Measurements from ENCODE around the gene MYO3A.
"Not testable (repeated sequence)": the region's sequence is repeated elsewhere in the genome, so short reads cannot be mapped to it uniquely, and the experiment has no call there.

MYO3A gene

GRCh38 chr10:26087666-26088065 is 153.6 kb downstream of the MYO3A start:
- no peak for DNase-seq (ENCODE audit: low read depth, low spot score)

- DNase-seq (ENCODE audit: low read depth, low spot score): no peak
These were observed 156.0 kb downstream of the MYO3A start for GRCh38 chr10:26090026-26090425.

DNA sequence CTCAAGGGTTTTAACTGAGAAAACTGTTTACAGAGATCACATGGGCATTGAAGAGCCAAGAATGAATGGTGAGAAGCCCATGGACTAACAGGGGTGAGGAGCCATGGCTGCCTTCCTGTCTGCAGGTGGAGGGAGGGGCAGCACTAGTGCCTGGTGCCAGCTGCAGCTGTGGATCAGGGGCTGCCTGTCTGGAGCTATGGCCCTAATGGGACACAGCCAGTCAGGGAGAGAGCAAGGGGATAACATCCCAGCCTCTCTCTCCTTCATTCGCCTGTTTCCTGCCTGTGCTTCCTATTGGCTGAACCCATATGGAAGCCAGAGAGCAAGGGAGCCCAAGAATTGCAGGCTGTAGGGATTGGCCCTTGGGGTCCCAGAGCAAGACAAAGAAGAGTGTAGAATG is 156.7 kb downstream of the MYO3A start:
- no peak for DNase-seq (ENCODE audit: low read depth, low spot score)

- no peak for DNase-seq (ENCODE audit: low read depth, low spot score)
These were observed 159.2 kb downstream of the MYO3A start for GRCh38 chr10:26093229-26093628.

GRCh38 chr10:26095781-26096180 is 161.8 kb downstream of the MYO3A start:
- DNase-seq (ENCODE audit: low read depth, low spot score): no peak

GRCh38 chr10:26097549-26097948 is 163.5 kb downstream of the MYO3A start:
- not testable (repeated sequence) for DNase-seq (ENCODE audit: low read depth, low spot score)

DNA sequence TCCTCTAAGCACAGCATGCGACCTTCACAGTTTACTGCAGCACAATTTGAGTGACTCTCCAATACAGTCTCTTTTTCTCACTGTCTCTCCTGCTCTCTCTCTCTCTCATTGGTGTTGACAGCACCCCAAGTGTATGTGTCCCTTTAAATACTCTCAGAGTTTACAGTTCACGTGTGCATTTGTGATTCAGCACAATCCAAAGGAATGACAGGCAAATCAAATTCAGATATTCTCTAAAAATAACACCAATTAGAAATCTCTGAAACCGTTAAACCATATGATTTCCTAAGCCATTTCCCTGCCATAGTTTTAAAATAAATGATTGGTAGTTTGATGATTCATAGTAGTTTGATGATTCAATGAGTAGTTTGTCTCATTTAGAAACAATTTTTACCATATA is 178.5 kb downstream of the MYO3A start:
- DNase-seq (ENCODE audit: low read depth, low spot score): no peak

DNA sequence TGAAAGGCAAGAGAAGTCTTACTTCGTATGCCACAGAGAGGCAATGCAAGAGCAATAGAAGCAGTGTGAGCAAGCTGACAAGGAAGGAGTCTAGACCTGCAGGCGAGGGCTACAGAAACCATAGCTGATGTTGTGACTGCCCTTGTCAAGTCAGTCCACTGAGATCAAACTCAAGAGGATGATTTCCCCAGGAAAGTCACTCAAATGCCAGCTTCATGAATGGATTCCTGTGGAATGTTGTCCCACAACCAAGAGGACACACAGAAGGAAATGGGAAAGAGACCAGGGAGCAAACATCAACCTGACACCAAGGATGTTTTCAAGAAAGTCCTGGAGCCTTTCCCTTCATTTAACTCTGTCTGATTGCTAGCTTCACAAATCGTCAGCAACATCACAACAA is 204.6 kb downstream of the MYO3A start:
- no peak for DNase-seq (ENCODE audit: low read depth, low spot score)

DNA sequence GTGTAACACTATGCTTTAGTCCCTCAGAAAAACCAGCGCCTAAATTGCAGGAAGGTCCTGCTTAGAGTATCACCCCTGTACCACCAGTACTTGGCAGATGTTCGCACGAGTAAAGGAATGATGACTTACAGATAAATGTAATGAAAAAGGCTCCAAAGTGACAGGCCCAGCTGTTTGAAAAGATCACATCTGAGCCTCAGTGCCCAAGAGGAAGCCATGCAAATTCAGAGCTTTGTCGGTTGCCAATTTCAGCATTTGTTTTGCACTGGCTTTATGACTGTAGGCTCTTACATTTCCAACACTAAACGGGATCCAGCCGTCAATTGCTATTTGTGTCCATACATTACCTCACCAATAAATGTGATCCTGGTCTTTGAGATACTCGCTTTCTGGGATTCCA is 222.0 kb downstream of the MYO3A start:
- no peak for DNase-seq (ENCODE audit: low read depth, low spot score)

DNA sequence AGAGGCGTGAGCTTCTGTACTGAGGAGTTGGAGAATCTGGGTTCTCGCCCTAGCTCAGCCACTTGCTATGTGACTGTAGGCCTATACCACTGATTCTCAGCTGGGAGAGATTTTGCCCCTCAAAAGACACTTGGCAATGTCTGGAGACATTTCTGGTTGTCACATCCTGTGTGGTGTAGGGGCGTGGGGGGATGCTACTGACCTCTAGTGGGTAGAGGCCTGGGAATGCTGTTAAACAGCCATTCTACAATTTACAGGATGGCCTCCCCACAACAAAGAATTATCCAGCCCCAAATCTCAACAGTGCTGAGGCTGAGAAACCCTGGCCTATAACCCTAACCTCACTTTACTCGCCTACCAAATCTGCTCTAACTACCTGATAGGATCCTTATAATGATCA is 223.7 kb downstream of the MYO3A start:
- DNase-seq (ENCODE audit: low read depth, low spot score): no peak

- no peak for DNase-seq (ENCODE audit: low read depth, low spot score)
These were observed 235.4 kb downstream of the MYO3A start for GRCh38 chr10:26169466-26169865.

- DNase-seq (ENCODE audit: low read depth, low spot score): peak; percentile 59
These were observed 238.1 kb downstream of the MYO3A start for GRCh38 chr10:26172131-26172530.

GRCh38 chr10:26173837-26174236 is 239.8 kb downstream of the MYO3A start:
- no peak for DNase-seq (ENCODE audit: low read depth, low spot score)

GRCh38 chr10:26177341-26177740 is 243.3 kb downstream of the MYO3A start:
- DNase-seq (ENCODE audit: low read depth, low spot score): no peak

- no peak for DNase-seq (ENCODE audit: low read depth, low spot score)
These were observed 260.2 kb downstream of the MYO3A start for GRCh38 chr10:26194275-26194674.

DNA sequence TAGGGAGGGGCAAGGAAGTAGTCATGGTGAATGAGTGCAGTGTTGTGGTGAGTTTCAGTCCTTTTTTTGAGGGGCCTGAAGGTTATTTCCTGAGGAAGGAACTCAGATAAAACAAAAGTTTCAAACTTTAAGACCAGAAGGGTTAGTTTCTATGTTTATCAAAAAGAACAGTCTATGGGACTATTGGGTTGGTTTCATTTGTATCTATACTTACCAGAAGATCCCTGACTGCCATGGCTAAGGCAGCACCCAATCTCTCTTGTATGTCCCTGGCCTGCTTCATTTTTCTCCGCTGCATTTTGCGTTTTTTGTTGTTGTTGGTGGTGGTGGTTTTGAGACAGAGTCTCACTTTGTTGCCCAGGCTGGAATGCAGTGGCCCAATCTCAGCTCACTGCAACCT is 263.2 kb downstream of the MYO3A start:
- DNase-seq (ENCODE audit: low read depth, low spot score): no peak

DNA sequence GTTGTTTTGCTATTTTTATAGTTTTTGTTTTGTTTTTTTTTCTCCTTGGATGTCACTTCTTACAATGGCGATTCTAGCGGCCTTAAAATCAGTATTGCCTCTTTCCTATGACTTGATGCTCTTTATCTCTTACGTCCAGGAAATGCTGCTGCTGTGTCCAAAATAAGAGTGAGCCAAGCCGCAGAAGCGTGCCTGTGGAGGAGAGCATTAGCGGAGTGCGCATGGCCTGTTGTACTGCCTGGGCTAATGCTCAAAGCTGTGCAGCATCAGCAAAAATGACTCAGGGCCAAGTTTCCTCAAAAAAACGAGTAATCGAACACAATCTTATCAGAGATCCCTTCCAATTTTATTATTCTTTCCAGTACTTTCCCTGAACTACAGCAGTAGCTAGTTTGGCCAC is 264.1 kb downstream of the MYO3A start:
- no peak for DNase-seq (ENCODE audit: low read depth, low spot score)

GRCh38 chr10:26199841-26200240 is 265.8 kb downstream of the MYO3A start:
- peak; percentile 54 for DNase-seq (ENCODE audit: low read depth, low spot score)

DNA sequence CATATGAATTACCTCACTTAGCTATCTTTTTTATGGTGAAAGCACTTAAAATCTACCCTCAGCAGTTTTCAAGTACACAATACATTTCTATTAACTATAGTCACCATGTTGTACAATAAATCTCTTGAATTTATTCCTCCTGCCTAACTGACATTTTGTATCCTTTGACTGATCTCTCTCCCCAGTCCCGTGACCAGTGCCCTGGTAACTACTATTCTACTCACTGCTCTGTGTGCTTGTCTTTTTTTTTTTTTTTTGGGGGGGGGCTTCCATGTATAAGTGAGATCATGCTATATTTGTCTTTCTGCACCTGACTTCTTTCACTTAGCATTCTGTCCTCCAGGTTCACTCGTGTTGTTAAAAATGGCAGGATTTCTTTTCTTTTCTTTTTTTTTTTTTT is 271.2 kb downstream of the MYO3A start:
- no peak for DNase-seq (ENCODE audit: low read depth, low spot score)

DNA sequence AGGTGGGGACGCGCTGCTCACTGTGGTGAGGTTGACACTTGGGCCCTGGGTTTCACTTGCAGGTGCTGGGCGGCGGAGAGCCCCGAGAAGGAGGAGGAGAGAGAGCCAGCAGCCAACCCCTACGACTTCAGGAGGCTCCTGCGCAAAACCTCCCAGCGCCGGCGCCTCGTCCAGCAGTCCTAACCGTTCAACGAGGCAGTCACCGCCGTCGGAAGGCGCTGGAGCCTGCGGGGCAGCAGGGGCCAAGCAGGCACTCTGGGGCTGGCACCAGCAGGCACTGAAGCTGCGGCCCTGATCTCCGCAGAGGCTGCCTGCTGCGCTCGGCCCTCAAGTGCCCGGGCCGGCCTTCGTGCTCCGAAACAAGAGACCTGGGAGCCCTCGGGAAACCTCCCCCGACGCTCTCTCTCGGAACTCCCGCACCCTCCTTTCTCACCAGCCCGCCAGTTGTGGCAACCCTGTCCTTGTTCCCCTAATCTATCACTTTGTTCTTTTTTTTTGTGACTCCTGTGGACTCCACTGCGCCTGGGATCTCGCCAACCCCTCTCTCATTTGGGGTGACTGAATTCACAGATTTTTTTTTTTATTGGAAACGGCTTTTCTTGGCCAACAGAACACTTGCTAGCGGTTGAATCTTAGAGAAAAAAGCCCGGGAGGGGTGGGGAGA is 277.9 kb downstream of the MYO3A start:
- DNase-seq (ENCODE audit: low read depth, low spot score): peak; percentile 42

DNA sequence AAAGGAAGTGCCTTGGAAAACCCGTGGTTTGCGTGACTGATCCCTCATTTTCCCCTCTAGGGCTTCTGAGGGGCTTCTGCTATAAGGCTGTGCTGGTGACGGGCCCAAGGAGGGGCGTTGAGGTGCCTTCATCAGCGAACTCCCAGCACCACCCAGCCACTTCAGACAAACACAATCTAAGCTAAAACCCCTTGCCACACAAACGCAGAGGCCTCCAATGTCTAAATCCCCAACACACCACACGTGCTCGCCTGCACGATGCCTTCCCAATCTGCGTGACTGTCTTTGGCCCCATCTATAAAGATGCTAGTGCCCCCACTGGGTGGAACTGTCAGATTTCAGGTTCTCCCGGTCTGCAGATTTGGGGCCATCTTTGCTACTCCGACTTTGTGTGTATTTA is 278.5 kb downstream of the MYO3A start:
- DNase-seq (ENCODE audit: low read depth, low spot score): peak; percentile 3

GRCh38 chr10:26213157-26213800 is 279.2 kb downstream of the MYO3A start:
- DNase-seq (ENCODE audit: low read depth, low spot score): peak; percentile 40

DNA sequence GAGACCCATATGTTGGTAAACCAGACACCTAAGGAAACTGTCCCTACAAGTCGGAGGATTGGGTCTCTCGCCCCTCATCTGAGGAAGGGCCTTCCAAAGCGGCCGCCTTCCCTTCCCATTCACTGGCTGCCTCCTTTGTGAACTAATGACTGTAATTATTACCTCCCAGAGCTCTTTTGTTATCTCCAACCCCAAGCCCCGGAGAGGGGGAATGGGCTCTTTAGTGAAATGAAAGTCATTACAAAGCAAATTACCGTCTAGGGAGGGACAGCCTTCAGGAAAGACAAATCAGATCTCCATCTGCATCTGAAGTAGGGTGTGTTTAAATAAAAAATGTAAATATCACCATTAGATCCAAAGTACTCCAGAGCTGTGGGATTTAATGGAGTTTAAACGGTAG is 280.0 kb downstream of the MYO3A start:
- DNase-seq (ENCODE audit: low read depth, low spot score): peak; percentile 89
